ENCODE data around the gene TPSAB1.

GRCh38 chr16:1262846-1263221 lies 22.3 kb downstream of the TPSAB1 start:
- TF ChIP-seq POLR2A (IDR thresholded peaks at IDR 0.05; ENCODE audit: low read depth, low read length): no peak
- TF ChIP-seq, protein P1, sequence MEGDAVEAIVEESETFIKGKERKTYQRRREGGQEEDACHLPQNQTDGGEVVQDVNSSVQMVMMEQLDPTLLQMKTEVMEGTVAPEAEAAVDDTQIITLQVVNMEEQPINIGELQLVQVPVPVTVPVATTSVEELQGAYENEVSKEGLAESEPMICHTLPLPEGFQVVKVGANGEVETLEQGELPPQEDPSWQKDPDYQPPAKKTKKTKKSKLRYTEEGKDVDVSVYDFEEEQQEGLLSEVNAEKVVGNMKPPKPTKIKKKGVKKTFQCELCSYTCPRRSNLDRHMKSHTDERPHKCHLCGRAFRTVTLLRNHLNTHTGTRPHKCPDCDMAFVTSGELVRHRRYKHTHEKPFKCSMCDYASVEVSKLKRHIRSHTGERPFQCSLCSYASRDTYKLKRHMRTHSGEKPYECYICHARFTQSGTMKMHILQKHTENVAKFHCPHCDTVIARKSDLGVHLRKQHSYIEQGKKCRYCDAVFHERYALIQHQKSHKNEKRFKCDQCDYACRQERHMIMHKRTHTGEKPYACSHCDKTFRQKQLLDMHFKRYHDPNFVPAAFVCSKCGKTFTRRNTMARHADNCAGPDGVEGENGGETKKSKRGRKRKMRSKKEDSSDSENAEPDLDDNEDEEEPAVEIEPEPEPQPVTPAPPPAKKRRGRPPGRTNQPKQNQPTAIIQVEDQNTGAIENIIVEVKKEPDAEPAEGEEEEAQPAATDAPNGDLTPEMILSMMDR (IDR thresholded peaks at IDR 0.05; ENCODE audit: extremely low read depth in 1 of 2, insufficient read depth in 1 of 2, low read depth in 1 of 2, low read length in 2 of 2): no peak
- TF ChIP-seq MAX (IDR thresholded peaks at IDR 0.05; ENCODE audit: insufficient read depth, insufficient read length): no peak
- TF ChIP-seq MYC (IDR thresholded peaks at IDR 0.05; ENCODE audit: low read depth, low read length): no peak
- TF ChIP-seq EZH2 (IDR thresholded peaks at IDR 0.05; ENCODE audit: borderline replicate concordance, low read depth, low read length, severe bottlenecking): no peak
- no peak for TF ChIP-seq JUN (IDR thresholded peaks at IDR 0.05; ENCODE audit: borderline replicate concordance, insufficient read depth, insufficient read length, low read depth)
- no peak for TF ChIP-seq POLR2AphosphoS5 (IDR thresholded peaks at IDR 0.05; ENCODE audit: insufficient read depth, low read depth, low read length)
- no peak for TF ChIP-seq FOS (IDR thresholded peaks at IDR 0.05; ENCODE audit: borderline replicate concordance, insufficient read depth, low read length)
- no peak for TF ChIP-seq GATA2 (IDR thresholded peaks at IDR 0.05; ENCODE audit: insufficient read depth, insufficient read length, low read depth, low read length)
